K562 (cell line): ENCODE data around the gene NUFIP2. TPM values are rescaled to one million over a fixed set of nuclear protein-coding genes. Genes with fewer than 3 reads are reported as not detected.

ENCODE experiments used
- CBX1 ChIP-seq: sonication (generic); IDR thresholded peaks from 2 replicates; pipeline ENCODE4 v1.6.1; 2016; ENCODE audit warnings: antibody characterized with exemption, low read depth, mild to moderate bottlenecking
- CHD7 ChIP-seq: fragments of 200-600 bp; sonication (generic); IDR thresholded peaks from one replicate; pipeline ENCODE4 v1.6.1; 2012; ENCODE audit warnings: mild to moderate bottlenecking, low read depth, low read length, inconsistent platforms
- MEIS2 ChIP-seq: fragments of 450-650 bp; IDR thresholded peaks from 2 replicates; pipeline ENCODE4 v1.6.1; 2014; ENCODE audit warnings: mild to moderate bottlenecking; ENCODE audit not compliant: partially characterized antibody
- PHB2 ChIP-seq: fragments of 450-650 bp; IDR thresholded peaks from 2 replicates; pipeline ENCODE4 v1.6.1; 2017; ENCODE audit warnings: low read depth
- ZNF778 ChIP-seq: fragments of 450-650 bp; formaldehyde crosslinking; IDR thresholded peaks from 2 replicates; pipeline ENCODE4 v1.4.0; 2020; ENCODE audit warnings: mild to moderate bottlenecking, moderate library complexity
- polyA plus RNA-seq, 8 experiments: library from polyadenylated mRNA; depleted of rRNA in 4 of 8; stranded (reverse) in 5 of 8; unstranded in 3 of 8; fragments of >200 nt; fragmentation: Nextera tagmentation in 2 of 8; fragmentation: Illumina TruSeq in 1 of 8; extraction: Ambion mirVana in 2 of 8; extraction: Trizol in 1 of 8; gene quantifications; 2 replicates each; pipeline versions ENCODE4 v1.2.1 to v1.2.3, GENCODE V29; 2011 to 2014; ENCODE audit warnings: inconsistent platforms in 1 of 8, missing spikeins in 1 of 8
- total RNA-seq, 7 experiments: library from RNA; depleted of rRNA in 6 of 7; stranded (reverse); fragments of >200 nt in 6 of 7; fragmentation: Illumina TruSeq in 2 of 7; extraction: Trizol in 2 of 7; gene quantifications; 2 replicates each; pipeline versions ENCODE4 v1.2.1 to v1.2.3, GENCODE V29; 2011 to 2021; ENCODE audit warnings: low replicate concordance in 1 of 7

Gene NUFIP2
- total and polyA plus RNA-seq, 9 of the 15 experiments (the other 6 are each of a cell fraction or from before 2014, with no cell fraction given): 4.9 to 40.7 (median 18.5) TPM

- TF ChIP-seq CHD7 (no peak), PHB2 (no peak), ZNF778 (no peak), CBX1 (no peak), MEIS2 (no peak)
Measured at GRCh38 chr17:29251184-29251583, 42.8 kb downstream of the NUFIP2 start (continued).
